Colon (tissue), 2 donors: Measurements from ENCODE around the gene EDIL3.

Experiments
- FAIRE-seq: peaks from 2 replicates; lab custom pipeline; 2012; peaks lifted over from hg19 to GRCh38; lab: Jason Lieb, UNC
- donor health status: control.
- donor health status: control.

EDIL3 gene

GRCh38 chr5:84259283-84260045, 125.2 kb downstream of the EDIL3 start:
- no peak for FAIRE-seq

GRCh38 chr5:84257061-84257460, 127.6 kb downstream of the EDIL3 start:
- no peak for FAIRE-seq

GRCh38 chr5:84255315-84255714, 129.4 kb downstream of the EDIL3 start:
- no peak for FAIRE-seq

DNA sequence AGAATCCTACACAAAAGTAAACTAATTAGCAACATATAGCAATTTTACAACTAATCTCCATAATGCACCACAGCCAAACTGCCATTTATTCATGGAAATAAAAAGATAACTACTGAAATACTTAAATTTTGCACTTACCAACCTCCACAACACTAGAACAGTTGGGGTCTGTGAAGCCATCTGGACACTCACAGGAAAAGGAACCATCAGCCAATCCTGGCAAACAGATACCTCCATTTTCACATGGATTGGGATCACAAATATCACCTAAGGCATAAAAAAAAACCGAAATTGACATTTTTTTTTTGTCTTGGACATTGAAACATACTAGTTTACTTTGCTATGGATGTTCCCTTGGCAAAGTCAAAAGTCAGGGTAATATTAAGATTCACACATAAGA, 130.7 kb downstream of the EDIL3 start:
- FAIRE-seq: no peak

DNA sequence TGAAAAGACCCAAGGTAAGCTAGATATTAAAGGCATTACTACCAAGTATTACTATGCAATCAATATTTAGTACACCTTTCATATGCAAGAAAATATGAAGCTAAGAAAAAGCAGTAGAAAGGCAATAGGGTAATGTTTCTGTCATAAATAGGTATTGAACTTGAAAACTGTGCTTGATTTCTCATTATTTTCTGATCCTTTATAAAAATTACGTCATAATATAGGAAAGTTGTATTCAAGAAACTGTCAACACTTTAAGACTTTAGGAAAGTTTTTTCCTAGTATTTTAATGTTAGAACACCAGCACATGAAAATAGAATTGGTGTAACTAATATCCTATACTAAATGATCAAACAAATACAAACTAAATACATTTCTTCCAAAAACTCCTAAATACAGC, 133.2 kb downstream of the EDIL3 start:
- no peak for FAIRE-seq

- no peak for FAIRE-seq
Measured at GRCh38 chr5:84249918-84250630, 134.6 kb downstream of the EDIL3 start.

DNA sequence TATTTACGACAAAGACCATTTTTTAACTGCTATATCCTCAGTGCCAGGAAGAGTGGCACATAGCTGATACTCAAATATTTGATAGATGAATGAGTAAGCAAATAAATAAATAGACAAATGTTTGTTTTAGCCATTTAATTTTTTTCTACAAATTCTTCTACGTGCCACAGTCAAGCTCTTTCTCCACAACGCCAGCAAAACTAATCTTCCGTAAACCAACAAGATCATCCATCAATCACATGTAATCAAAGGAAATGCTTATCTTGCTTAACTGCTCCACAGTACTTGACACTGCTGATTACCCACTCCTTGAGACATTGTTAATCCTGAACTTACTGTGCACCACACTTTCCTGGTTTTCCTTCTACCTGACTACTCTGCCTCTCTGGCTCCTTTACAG, 136.7 kb downstream of the EDIL3 start:
- no peak for FAIRE-seq

GRCh38 chr5:84242286-84242685, 142.4 kb downstream of the EDIL3 start:
- FAIRE-seq: no peak

DNA sequence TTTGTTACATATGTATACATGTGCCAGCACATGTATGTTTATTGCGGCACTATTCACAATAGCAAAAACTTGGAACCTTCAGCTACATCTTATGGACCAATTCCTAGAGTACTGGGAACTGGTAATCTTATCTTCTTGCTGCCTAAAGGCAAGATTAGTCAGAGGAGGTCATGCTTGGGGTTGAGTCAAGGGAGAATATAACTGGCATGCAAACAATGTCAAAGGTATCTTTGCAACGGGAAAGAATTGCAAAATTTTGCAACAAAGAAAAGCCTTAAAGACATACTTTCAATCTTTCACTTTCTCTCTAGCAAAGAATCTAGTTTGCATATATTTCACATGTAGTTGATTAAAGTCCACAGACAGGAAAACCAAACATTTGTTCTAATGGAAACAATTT, 145.2 kb downstream of the EDIL3 start:
- FAIRE-seq: no peak

DNA sequence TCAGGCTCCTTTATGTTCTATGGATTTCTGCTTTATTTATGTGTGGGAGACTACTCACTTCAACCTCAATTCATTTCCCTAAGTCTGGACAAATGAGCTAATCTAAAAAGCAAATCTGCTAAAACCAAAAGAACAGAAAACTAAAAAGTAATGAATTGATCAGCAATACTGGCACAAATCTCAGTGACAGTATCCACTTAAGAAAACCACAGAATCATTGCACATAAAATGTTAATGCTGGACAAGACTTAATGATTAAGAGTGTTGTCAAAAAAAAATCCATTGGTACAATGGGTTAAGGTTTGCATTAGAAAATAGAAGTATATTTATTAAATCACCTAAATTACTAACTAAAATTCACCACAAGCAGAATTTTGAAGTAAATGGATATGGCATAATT, 147.6 kb downstream of the EDIL3 start:
- no peak for FAIRE-seq

DNA sequence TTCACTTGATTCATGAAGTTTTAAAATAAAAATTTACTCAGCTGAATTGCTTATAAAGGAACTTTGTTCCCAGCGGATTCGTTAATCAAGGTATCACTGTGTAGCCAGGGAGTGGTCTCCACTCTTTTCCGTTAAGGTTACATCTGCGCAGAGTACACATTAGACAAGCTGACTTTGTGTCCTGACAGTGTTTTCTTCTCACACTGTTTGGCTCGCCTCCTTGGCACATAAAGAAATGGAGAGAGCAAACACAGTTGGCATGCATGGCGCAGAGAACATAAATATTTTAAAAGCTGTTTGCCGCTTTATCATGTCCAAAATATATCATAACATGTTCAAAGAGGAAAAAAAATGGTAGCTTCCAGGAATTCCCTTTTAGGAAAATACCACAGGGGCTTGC, 153.2 kb downstream of the EDIL3 start:
- no peak for FAIRE-seq

GRCh38 chr5:84229045-84229444, 155.6 kb downstream of the EDIL3 start:
- FAIRE-seq: no peak

- no peak for FAIRE-seq
Measured at GRCh38 chr5:84228266-84228665, 156.4 kb downstream of the EDIL3 start.

- FAIRE-seq: no peak
Measured at GRCh38 chr5:84227236-84227635, 157.4 kb downstream of the EDIL3 start.

GRCh38 chr5:84218546-84218945, 166.1 kb downstream of the EDIL3 start:
- FAIRE-seq: no peak

DNA sequence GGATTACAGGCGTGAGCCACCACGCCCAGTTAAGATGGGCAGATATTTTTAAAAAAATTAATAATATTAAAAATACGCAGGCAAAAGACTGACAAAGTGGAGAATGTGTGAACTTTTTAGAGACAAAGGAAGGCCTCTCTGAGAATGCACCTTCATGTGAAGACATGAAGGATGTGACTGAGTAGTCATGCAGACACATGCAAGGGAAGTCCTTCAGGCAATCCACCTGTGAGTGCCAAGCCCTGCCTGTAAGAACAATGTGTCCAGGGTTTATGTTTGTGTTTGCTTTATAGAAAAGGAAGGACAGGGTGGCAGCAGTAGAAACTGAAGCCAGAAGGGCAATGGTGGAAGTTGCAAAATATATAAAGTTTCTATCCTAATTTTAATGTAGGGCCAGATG, 169.2 kb downstream of the EDIL3 start:
- no peak for FAIRE-seq

- no peak for FAIRE-seq
Measured at GRCh38 chr5:84213861-84214260, 170.8 kb downstream of the EDIL3 start.

DNA sequence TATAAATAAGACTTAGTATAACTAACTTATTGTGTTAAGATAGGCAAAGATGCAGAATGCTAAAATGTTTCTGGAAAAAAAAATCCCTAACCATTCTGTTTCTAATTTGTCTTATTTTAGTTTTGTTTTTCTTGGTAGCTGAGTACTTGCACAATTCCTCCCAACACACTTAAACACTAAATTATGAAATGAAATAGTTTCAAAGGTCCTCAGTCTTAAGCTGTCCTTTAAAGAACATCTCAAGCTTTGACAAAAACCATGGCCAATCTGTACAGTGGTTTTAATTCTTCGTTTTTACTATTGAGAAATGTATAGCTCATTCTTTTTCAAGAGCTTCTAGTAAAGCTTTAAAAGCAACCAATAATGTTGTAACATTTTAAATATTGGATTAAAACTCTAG, 171.5 kb downstream of the EDIL3 start:
- FAIRE-seq: no peak

DNA sequence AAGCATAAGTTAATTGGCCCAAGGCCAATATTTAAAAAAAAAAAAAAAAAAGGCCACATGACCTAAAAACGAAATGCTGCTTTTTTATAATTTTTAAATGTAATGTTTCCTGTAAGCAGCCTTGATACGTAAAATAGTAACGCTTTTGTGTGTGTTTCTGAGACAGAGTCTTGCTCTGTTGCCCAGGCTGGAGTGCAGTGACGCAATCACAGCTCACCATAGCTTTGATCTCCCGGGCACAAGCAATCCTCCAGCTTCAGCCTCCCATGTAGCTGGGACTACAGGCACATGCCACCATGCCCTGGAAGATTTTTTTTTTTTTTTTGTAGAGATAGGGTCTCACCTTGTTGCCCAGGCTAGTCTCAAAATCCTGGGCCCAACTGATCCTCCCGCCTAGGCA, 179.9 kb downstream of the EDIL3 start:
- no peak for FAIRE-seq

GRCh38 chr5:84202136-84202535, 182.5 kb downstream of the EDIL3 start:
- FAIRE-seq: no peak

- FAIRE-seq: no peak
Measured at GRCh38 chr5:84197538-84197937, 187.1 kb downstream of the EDIL3 start.

DNA sequence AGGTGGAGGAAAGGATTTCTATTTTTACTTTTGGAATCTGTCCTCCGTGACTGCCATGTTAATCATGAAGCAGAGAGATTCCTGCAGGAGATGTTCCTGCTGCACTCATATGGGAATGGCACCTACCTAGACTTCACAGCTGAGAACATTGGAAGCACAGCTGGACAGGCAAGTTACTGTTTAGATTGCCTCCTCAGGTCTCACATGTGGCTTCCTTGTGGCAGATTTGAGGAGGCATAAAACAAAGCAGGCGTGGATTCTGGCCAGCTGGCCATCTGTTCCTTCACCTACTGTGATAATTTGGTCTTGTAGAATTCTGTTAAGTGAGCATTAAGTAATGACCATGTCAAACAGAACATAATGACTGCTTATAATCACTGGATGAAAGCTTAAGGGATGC, 193.4 kb downstream of the EDIL3 start:
- no peak for FAIRE-seq

GRCh38 chr5:84184857-84185256, 199.8 kb downstream of the EDIL3 start:
- no peak for FAIRE-seq

DNA sequence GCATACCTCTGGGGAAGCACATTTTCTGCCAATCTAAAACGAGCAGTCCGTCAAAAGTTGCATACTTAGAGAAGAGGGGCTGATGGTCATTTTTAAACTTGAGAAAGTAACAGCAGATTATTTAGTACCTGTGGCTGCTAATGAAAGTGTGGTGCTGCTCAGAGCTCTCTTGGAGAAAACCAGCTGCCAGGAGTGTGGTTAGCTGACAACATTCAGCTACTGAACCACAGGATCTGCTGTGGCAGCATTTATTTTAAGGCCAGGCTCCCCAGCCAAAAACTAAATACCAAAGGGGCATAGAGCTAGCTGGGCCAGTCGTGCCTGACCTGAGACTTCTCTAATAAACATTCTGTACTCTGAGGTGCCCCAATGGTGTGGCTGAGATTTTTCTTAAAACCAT, 203.6 kb downstream of the EDIL3 start:
- FAIRE-seq: no peak
